ENCODE measurements around the gene CHST5. TPM values are rescaled to one million over a fixed set of nuclear protein-coding genes. Genes with fewer than 3 reads are reported as not detected.
A peak's percentile ranks its signal among the peaks of the same experiment; 100 is the strongest.
"Not testable (repeated sequence)": the region's sequence is repeated elsewhere in the genome, so short reads cannot be mapped to it uniquely, and the experiment has no call there.

The CHST5 gene
- total RNA-seq, 1 donor from 2014 or later: 0.22 TPM

GRCh38 chr16:75555707-75556430 lies 20.0 kb upstream of the CHST5 start, which contains the start of gene TMEM231:
Gene TMEM231 (minus strand): TSS chr16:75556252. CDS start chr16:75556209, 43 bp downstream.
- peak; percentile 99 for DNase-seq
- intact Hi-C loops (cut with DNase I): loop anchor here (10.0 kb wide), 1 partner anchor 81 kb away; no protein-coding TSS in a partner anchor
- ATAC-seq (ENCODE audit: poor library complexity): peak; percentile 98

GRCh38 chr16:75555213-75555706 lies 19.4 kb upstream of the CHST5 start:
- DNase-seq (peak; percentile 86), ATAC-seq (ENCODE audit: poor library complexity) (peak; percentile 93)
- intact Hi-C loops (cut with DNase I): loop anchor here (10.0 kb wide), 1 partner anchor 80 kb away; no protein-coding TSS in a partner anchor

GRCh38 chr16:75552951-75553350 lies 17.0 kb upstream of the CHST5 start:
- ATAC-seq (ENCODE audit: poor library complexity) (no peak), DNase-seq (no peak)
- intact Hi-C loops (cut with DNase I): loop anchor here (5.0 to 10.0 kb wide), 2 partner anchors 36 to 78 kb away; no protein-coding TSS in a partner anchor

GRCh38 chr16:75550211-75550662 lies 14.3 kb upstream of the CHST5 start:
- DNase-seq: no peak
- intact Hi-C loops (cut with DNase I): loop anchor here (5.0 to 10.0 kb wide), 2 partner anchors 33 to 75 kb away; no protein-coding TSS in a partner anchor
- peak; percentile 35 for ATAC-seq (ENCODE audit: poor library complexity)

GRCh38 chr16:75548456-75548855 lies 12.5 kb upstream of the CHST5 start:
- ATAC-seq (ENCODE audit: poor library complexity); DNase-seq; intact Hi-C loops (cut with DNase I): not testable (repeated sequence)

- DNase-seq (no peak), ATAC-seq (ENCODE audit: poor library complexity) (no peak)
- intact Hi-C loops (cut with DNase I): no loop called here
These were observed 10.4 kb upstream of the CHST5 start for GRCh38 chr16:75546293-75546692.

- ATAC-seq (ENCODE audit: poor library complexity); DNase-seq; intact Hi-C loops (cut with DNase I): not testable (repeated sequence)
These were observed 10.0 kb upstream of the CHST5 start for GRCh38 chr16:75545879-75546278.

- intact Hi-C loops (cut with DNase I); DNase-seq; ATAC-seq (ENCODE audit: poor library complexity): not testable (repeated sequence)
These were observed 6.6 kb upstream of the CHST5 start for GRCh38 chr16:75542462-75542861.

GRCh38 chr16:75541236-75541635 lies 5.3 kb upstream of the CHST5 start:
- ATAC-seq (ENCODE audit: poor library complexity) (no peak), DNase-seq (no peak)
- intact Hi-C loops (cut with DNase I): no loop called here

- ATAC-seq (ENCODE audit: poor library complexity): peak; percentile 94
- DNase-seq; intact Hi-C loops (cut with DNase I): not testable (repeated sequence)
These were observed 3.1 kb upstream of the CHST5 start for GRCh38 chr16:75538882-75539565.

GRCh38 chr16:75537776-75538175 lies 1.9 kb upstream of the CHST5 start:
- ATAC-seq (ENCODE audit: poor library complexity) (no peak), DNase-seq (no peak)
- intact Hi-C loops (cut with DNase I): no loop called here

GRCh38 chr16:75535211-75535843 lies 581 bp downstream of the CHST5 start:
- no peak for DNase-seq
- intact Hi-C loops (cut with DNase I): no loop called here
- ATAC-seq (ENCODE audit: poor library complexity): no peak

GRCh38 chr16:75534560-75535205 lies 1.2 kb downstream of the CHST5 start:
- no peak for ATAC-seq (ENCODE audit: poor library complexity)
- DNase-seq: no peak
- intact Hi-C loops (cut with DNase I): no loop called here

- no peak for ATAC-seq (ENCODE audit: poor library complexity)
- no peak for DNase-seq
- intact Hi-C loops (cut with DNase I): no loop called here
These were observed 3.1 kb downstream of the CHST5 start for GRCh38 chr16:75532791-75533190.

GRCh38 chr16:75532142-75532765 lies 3.7 kb downstream of the CHST5 start:
- no peak for ATAC-seq (ENCODE audit: poor library complexity)
- DNase-seq: no peak
- intact Hi-C loops (cut with DNase I): no loop called here

GRCh38 chr16:75529959-75530358 lies 5.9 kb downstream of the CHST5 start:
- intact Hi-C loops (cut with DNase I): no loop called here
- ATAC-seq (ENCODE audit: poor library complexity): no peak
- no peak for DNase-seq

GRCh38 chr16:75529056-75529905 lies 6.6 kb downstream of the CHST5 start:
- ATAC-seq (ENCODE audit: poor library complexity) (no peak), DNase-seq (no peak)
- intact Hi-C loops (cut with DNase I): no loop called here
